ENCODE results near the gene CES1.
"Not testable (repeated sequence)": the region's sequence is repeated elsewhere in the genome, so short reads cannot be mapped to it uniquely, and the experiment has no call there.

- not testable (repeated sequence) for TF ChIP-seq POLR2A, CTCF, POLR2AphosphoS5 (IDR thresholded peaks at IDR 0.05)
Observed at GRCh38 chr16:55791512-55791911, 41.4 kb downstream of the CES1 start.
